Measurements from ENCODE around the gene DNASE2B. TPM values are rescaled to one million over a fixed set of nuclear protein-coding genes. Genes with fewer than 3 reads are reported as not detected.

Gene DNASE2B
- total RNA-seq, 4 donors from 2014 or later = 1.3 to 8.2 (median 2.9) TPM

DNA sequence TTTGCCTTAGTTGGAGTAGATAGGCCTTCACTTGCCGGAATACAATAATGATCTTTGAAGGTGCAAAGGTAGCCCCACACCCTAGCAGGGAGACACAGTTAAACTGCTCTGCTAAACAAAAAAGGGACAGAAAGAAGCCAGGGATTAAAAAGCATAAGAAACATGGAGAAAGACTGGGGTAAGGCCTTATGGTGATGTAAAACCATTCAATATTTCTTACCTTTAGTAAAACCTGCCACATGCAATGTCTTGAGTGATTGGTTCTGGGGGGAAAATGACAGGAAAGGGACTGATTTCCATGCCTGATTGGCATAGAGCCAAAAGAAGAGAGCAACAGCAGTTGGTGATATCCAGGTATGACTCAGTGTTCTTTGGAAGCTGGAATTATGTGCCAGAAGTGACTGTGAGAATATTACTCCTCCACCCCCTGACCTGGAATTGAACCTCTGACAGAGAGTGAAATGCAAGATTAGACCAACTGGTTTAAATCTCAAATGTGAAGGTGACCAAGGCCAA lies 8.1 kb downstream of the DNASE2B start:
- Histone ChIP-seq H3K27me3 (no peaks in the 10 kb centered on the region), H3K4me1 (peaks cover 10 to 13% of the 10 kb centered on the region in 2 donors), H3K9me3 (no peaks in the 10 kb centered on the region), H3K27ac (no peak overlapping the region), H3K4me3 (no peak overlapping the region), H3K36me3 (no peaks in the 10 kb centered on the region)
- in situ Hi-C loops (cut with MboI; ENCODE audit: low sequenced_read_pairs in 4 of 4) (no loop called here), intact Hi-C loops (cut with DNase I; ENCODE audit: low total_unique reads) (no loop called here)
- no peak for ATAC-seq
- no peak for DNase-seq
- TF ChIP-seq POLR2A (IDR thresholded peaks at IDR 0.05) = no peak
- TF ChIP-seq, protein P1, sequence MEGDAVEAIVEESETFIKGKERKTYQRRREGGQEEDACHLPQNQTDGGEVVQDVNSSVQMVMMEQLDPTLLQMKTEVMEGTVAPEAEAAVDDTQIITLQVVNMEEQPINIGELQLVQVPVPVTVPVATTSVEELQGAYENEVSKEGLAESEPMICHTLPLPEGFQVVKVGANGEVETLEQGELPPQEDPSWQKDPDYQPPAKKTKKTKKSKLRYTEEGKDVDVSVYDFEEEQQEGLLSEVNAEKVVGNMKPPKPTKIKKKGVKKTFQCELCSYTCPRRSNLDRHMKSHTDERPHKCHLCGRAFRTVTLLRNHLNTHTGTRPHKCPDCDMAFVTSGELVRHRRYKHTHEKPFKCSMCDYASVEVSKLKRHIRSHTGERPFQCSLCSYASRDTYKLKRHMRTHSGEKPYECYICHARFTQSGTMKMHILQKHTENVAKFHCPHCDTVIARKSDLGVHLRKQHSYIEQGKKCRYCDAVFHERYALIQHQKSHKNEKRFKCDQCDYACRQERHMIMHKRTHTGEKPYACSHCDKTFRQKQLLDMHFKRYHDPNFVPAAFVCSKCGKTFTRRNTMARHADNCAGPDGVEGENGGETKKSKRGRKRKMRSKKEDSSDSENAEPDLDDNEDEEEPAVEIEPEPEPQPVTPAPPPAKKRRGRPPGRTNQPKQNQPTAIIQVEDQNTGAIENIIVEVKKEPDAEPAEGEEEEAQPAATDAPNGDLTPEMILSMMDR (IDR thresholded peaks at IDR 0.05 in 4 of 5, conservative IDR thresholded peaks at IDR 0.05 in 1 of 5) = no peak

- Histone ChIP-seq H3K4me3 (no peak overlapping the region), H3K27ac (peak overlapping the region in 3 of 4 donors; percentile 20 to 43 (median 40)), H3K4me1 (peaks cover 10 to 13% of the 10 kb centered on the region in 2 donors), H3K36me3 (no peaks in the 10 kb centered on the region), H3K9me3 (no peaks in the 10 kb centered on the region), H3K27me3 (no peaks in the 10 kb centered on the region)
- in situ Hi-C loops (cut with MboI; ENCODE audit: low sequenced_read_pairs in 4 of 4) (no loop called here), intact Hi-C loops (cut with DNase I; ENCODE audit: low total_unique reads) (no loop called here)
- ATAC-seq = no peak
- DNase-seq = no peak
- TF ChIP-seq, protein P1 (IDR thresholded peaks at IDR 0.05 in 4 of 5, conservative IDR thresholded peaks at IDR 0.05 in 1 of 5) = no peak
- TF ChIP-seq POLR2A (IDR thresholded peaks at IDR 0.05) = no peak
Observed at GRCh38 chr1:84407524-84407923, 9.2 kb downstream of the DNASE2B start.

DNA sequence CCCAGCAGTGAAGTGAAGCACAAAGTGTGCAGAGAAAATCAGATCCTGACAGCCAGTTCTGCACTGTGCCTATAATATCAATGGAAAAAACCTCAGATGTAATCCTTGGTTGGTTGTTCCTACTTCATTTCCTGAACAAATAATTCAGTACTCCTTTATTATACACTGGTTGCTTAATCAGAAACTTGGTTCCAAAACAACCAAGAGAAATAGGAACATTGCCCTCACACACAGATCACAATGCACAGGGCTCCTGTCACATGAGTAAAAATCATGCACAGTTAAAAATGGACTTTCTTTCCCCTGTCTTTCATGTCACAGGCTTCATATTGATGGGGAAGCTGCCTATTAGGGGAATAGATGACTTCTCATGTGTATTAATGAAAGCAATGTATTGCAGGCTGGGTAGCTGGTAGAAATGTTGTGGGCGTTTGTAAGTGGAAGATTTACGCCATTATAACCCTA lies 9.7 kb downstream of the DNASE2B start:
- in situ Hi-C loops (cut with MboI; ENCODE audit: low sequenced_read_pairs in 4 of 4) = no loop called here
- DNase-seq (no peak), ATAC-seq (peak; percentile 62 to 77)
- no peaks in the 10 kb centered on the region for H3K36me3 ChIP-seq
- peaks cover 10 to 13% of the 10 kb centered on the region in 2 donors for H3K4me1 ChIP-seq
- TF ChIP-seq, protein P1 (IDR thresholded peaks at IDR 0.05 in 4 of 5, conservative IDR thresholded peaks at IDR 0.05 in 1 of 5) = no peak
- TF ChIP-seq POLR2A (IDR thresholded peaks at IDR 0.05) = peak in 1 of 2 donors; percentile 20
- intact Hi-C loops (cut with DNase I; ENCODE audit: low total_unique reads) = no loop called here
- no peak overlapping the region for H3K4me3 ChIP-seq
- H3K27ac ChIP-seq = peak overlapping the region in 3 of 4 donors; percentile 20 to 43 (median 40)
- H3K27me3 ChIP-seq = no peaks in the 10 kb centered on the region
- H3K9me3 ChIP-seq = no peaks in the 10 kb centered on the region

DNA sequence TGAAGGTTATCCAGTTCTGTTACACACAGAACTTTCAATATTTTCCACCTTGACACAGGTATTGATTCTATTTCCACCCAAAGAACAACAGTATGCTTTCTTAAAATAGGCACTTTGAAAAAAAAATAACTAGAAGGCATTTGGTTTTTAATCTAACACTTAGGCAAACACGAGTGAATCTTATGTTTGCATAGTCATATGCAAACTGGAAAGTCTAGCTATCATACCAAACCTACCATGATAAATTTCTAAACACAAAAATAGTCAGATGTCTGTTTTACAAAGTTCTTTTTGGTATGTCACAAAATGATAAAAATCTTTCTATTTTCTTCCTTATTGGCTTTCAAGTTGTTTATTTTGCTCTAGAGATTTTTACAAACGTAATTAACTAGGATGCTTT lies 11.6 kb downstream of the DNASE2B start:
- DNase-seq (no peak), ATAC-seq (no peak)
- in situ Hi-C loops (cut with MboI; ENCODE audit: low sequenced_read_pairs in 4 of 4) (no loop called here), intact Hi-C loops (cut with DNase I; ENCODE audit: low total_unique reads) (no loop called here)
- TF ChIP-seq POLR2A (IDR thresholded peaks at IDR 0.05) = no peak
- TF ChIP-seq, protein P1 (IDR thresholded peaks at IDR 0.05 in 4 of 5, conservative IDR thresholded peaks at IDR 0.05 in 1 of 5) = no peak
- Histone ChIP-seq H3K36me3 (no peaks in the 10 kb centered on the region), H3K27me3 (no peaks in the 10 kb centered on the region), H3K9me3 (no peaks in the 10 kb centered on the region), H3K27ac (no peak overlapping the region), H3K4me1 (peaks cover 10 to 13% of the 10 kb centered on the region in 2 donors), H3K4me3 (no peak overlapping the region)
